Panc1 (cell line): ENCODE results near the gene TMEM167A. TPM values are rescaled to one million over a fixed set of nuclear protein-coding genes. Genes with fewer than 3 reads are reported as not detected.

Experiments
- ATAC-seq: fragments of 200-7000 bp; cut with Tn5 transposase; 2 replicates; pipeline ENCODE4 v1.9.1; 2020; ENCODE audit warnings: mild to moderate bottlenecking, moderate library complexity
- BruUV-seq: library from RNA; stranded (reverse); fragments of 400-500 nt; replicated peaks from 2 replicates; lab custom pipeline; 2021; lab: Mats Ljungman, UMichigan
- CTCF ChIA-PET: fragments of 300-600 bp; sonication (Branson Sonifier 250); formaldehyde crosslinking; loops from one replicate; lab custom pipeline; 2022; ENCODE audit warnings: antibody characterized with exemption; lab: Charles Lee
- POLR2A ChIA-PET: fragments of 300-600 bp; sonication (Branson Sonifier 250); formaldehyde crosslinking; loops from one replicate; lab custom pipeline; 2022; ENCODE audit warnings: antibody characterized with exemption; lab: Charles Lee
- DNase-seq: peaks from one replicate; pipeline ENCODE4 v3.0.0-alpha.2; 2010; ENCODE audit warnings: low read depth, low spot score
- H3K27ac ChIP-seq: 2 replicates; pipeline ENCODE4 v1.5.1; 2011; ENCODE audit warnings: mild to moderate bottlenecking, low read length, inconsistent platforms
- H3K27me3 ChIP-seq: fragments of 200-500 bp; sonication (Bioruptor generic); 2 replicates; pipeline ENCODE4 v1.6.0; 2014; ENCODE audit warnings: low read length, inconsistent platforms; ENCODE audit not compliant: control insufficient read depth, insufficient read depth
- H3K36me3 ChIP-seq: fragments of 200-500 bp; sonication (Bioruptor generic); 2 replicates; pipeline ENCODE4 v1.5.1; 2014; ENCODE audit warnings: inconsistent platforms, mild to moderate bottlenecking, low read length, moderate library complexity; ENCODE audit not compliant: control insufficient read depth, insufficient read depth
- H3K4me1 ChIP-seq: 2 replicates; pipeline ENCODE4 v1.5.1; 2011; ENCODE audit warnings: inconsistent platforms, mild to moderate bottlenecking, low read length, moderate library complexity; ENCODE audit not compliant: control insufficient read depth, insufficient read depth
- H3K4me3 ChIP-seq, 2 experiments: 2 replicates each; pipeline ENCODE4 v1.5.1; 2011 to 2012; ENCODE audit warnings: low read depth in 2 of 2, low read length in 2 of 2, mild to moderate bottlenecking in 2 of 2, inconsistent platforms in 1 of 2, moderate library complexity in 1 of 2
- H3K9me3 ChIP-seq: fragments of 200-500 bp; sonication (Bioruptor generic); 2 replicates; pipeline ENCODE4 v1.5.1; 2014; ENCODE audit warnings: low read depth, mild to moderate bottlenecking, inconsistent platforms, low read length, moderate library complexity; ENCODE audit not compliant: control insufficient read depth, insufficient read depth
- CTCF ChIP-seq: fragments of 450-650 bp; IDR thresholded peaks from 2 replicates; pipeline ENCODE4 v1.5.1; 2017; ENCODE audit warnings: mild to moderate bottlenecking
- POLR2AphosphoS5 ChIP-seq: IDR thresholded peaks from 2 replicates; pipeline ENCODE4 v1.6.1; 2012; ENCODE audit warnings: mild to moderate bottlenecking, low read depth, low read length, moderate library complexity
- REST ChIP-seq, 2 experiments: IDR thresholded peaks; 2 replicates each; pipeline ENCODE4 v1.6.1; 2011 to 2012; ENCODE audit warnings: low read depth in 2 of 2, control low read depth in 1 of 2, low read length in 1 of 2, mild to moderate bottlenecking in 1 of 2, moderate library complexity in 1 of 2; ENCODE audit not compliant: insufficient read depth in 1 of 2
- SIN3A ChIP-seq: IDR thresholded peaks from 2 replicates; pipeline ENCODE4 v1.6.1; 2012; ENCODE audit warnings: low read depth, mild to moderate bottlenecking, low read length, moderate library complexity, borderline replicate concordance; ENCODE audit not compliant: insufficient read depth
- TCF7L2 ChIP-seq: IDR thresholded peaks from 2 replicates; pipeline ENCODE4 v1.6.1; 2011; ENCODE audit warnings: mild to moderate bottlenecking, low read depth, low read length, inconsistent platforms
- in situ Hi-C: cut with HindIII; loops from 2 replicates; pipeline ENCODE4 v1.10.0; 2016; ENCODE audit warnings: low sequenced_read_pairs, low pct_unique_long_range_greater_than_20kb
- intact Hi-C: fragments of 100-400 bp; cut with micrococcal nuclease; formaldehyde crosslinking; loops from one replicate; pipeline ENCODE4 v1.10.0; 2022; ENCODE audit not compliant: unreplicated experiment
- total RNA-seq: library from RNA; stranded (reverse); gene quantifications from one replicate; pipeline ENCODE4 v1.2.1, GENCODE V29; 2021; ENCODE audit not compliant: unreplicated experiment

The TMEM167A gene
- total RNA-seq, 1 experiment from 2014 or later = 117 TPM

GRCh38 chr5:83102364-83102980 is 25.3 kb upstream of the TMEM167A start:
- ATAC-seq (no peak), DNase-seq (no peak)
- CTCF ChIA-PET = no interaction called here
- intact Hi-C loops = no loop called here
- POLR2A ChIA-PET = no interaction called here
- in situ Hi-C loops = no loop called here
- Histone ChIP-seq H3K4me3 (no peak overlapping the region), H3K9me3 (no peaks in the 10 kb centered on the region), H3K27ac (no peak overlapping the region), H3K27me3 (no peaks in the 10 kb centered on the region), H3K36me3 (no peaks in the 10 kb centered on the region; the same call in 1 of the 2 replicates), H3K4me1 (0 out of 2 replicates have a peak, but pooled peaks cover 2% of the 10 kb centered on the region)
- TF ChIP-seq CTCF (no peak), TCF7L2 (no peak), SIN3A (no peak), POLR2AphosphoS5 (no peak), REST (IDR thresholded peaks at IDR 0.05; ENCODE audit: insufficient read depth in 1 of 2, low read depth in 2 of 2, low read length in 1 of 2) (no peak)
- BruUV-seq = no TSS peak

- Histone ChIP-seq H3K27ac (no peak overlapping the region), H3K4me1 (0 out of 2 replicates have a peak, but pooled peaks cover 2% of the 10 kb centered on the region), H3K9me3 (no peaks in the 10 kb centered on the region), H3K27me3 (no peaks in the 10 kb centered on the region), H3K4me3 (no peak overlapping the region), H3K36me3 (no peaks in the 10 kb centered on the region)
- POLR2A ChIA-PET = no interaction called here
- TF ChIP-seq POLR2AphosphoS5 (no peak), TCF7L2 (no peak), SIN3A (no peak), REST (IDR thresholded peaks at IDR 0.05; ENCODE audit: insufficient read depth in 1 of 2, low read depth in 2 of 2, low read length in 1 of 2) (no peak), CTCF (no peak)
- DNase-seq = no peak
- ATAC-seq = no peak
- BruUV-seq = no TSS peak
- intact Hi-C loops (no loop called here), in situ Hi-C loops (no loop called here)
- CTCF ChIA-PET = no interaction called here
Measured at GRCh38 chr5:83101514-83101913, 24.3 kb upstream of the TMEM167A start.
